ENCODE measurements around the gene SH2B2. TPM values are rescaled to one million over a fixed set of nuclear protein-coding genes. Genes with fewer than 3 reads are reported as not detected.

SH2B2 gene
- polyA plus RNA-seq, 1 donor from 2014 or later, result 27.3 TPM

- Histone ChIP-seq H4K20me1 (ENCODE audit: insufficient read depth) (no peaks in the 10 kb centered on the region), H3K4me2 (ENCODE audit: low read length) (no peak overlapping the region), H3K9ac (ENCODE audit: low read length) (no peak overlapping the region), H3K9me3 (ENCODE audit: low read length) (no peaks in the 10 kb centered on the region), H3K27ac (ENCODE audit: low read length) (no peak overlapping the region), H3F3A (ENCODE audit: insufficient read depth, low read length, poor library complexity, severe bottlenecking) (no peaks in the 10 kb centered on the region), H3K79me2 (replicated peaks; ENCODE audit: insufficient read depth, low read length) (no peaks in the 10 kb centered on the region), H3K27me3 (ENCODE audit: insufficient read depth, low read depth, low read length) (no peaks in the 10 kb centered on the region), H3K36me3 (ENCODE audit: insufficient read depth, low read length) (no peaks in the 10 kb centered on the region), H3K9me2 (ENCODE audit: insufficient read depth, low read length) (no peaks in the 10 kb centered on the region), H3K4me3 (ENCODE audit: low read length) (no peak overlapping the region), H2AFZ (ENCODE audit: low read depth, low read length) (no peak overlapping the region)
- TF ChIP-seq EP300 (conservative IDR thresholded peaks at IDR 0.05; ENCODE audit: poor library complexity, severe bottlenecking), result no peak
These were observed 13.5 kb upstream of the SH2B2 start for GRCh38 chr7:102272917-102273748.

GRCh38 chr7:102273749-102274712, 12.6 kb upstream of the SH2B2 start:
- no peaks in the 10 kb centered on the region for H3K36me3 ChIP-seq (ENCODE audit: insufficient read depth, low read length)
- no peak overlapping the region for H3K27ac ChIP-seq (ENCODE audit: low read length)
- no peak overlapping the region for H3K4me2 ChIP-seq (ENCODE audit: low read length)
- H3K79me2 ChIP-seq (replicated peaks; ENCODE audit: insufficient read depth, low read length), result no peaks in the 10 kb centered on the region
- H3F3A ChIP-seq (ENCODE audit: insufficient read depth, low read length, poor library complexity, severe bottlenecking), result no peaks in the 10 kb centered on the region
- no peak for TF ChIP-seq MXI1 (conservative IDR thresholded peaks at IDR 0.05; ENCODE audit: poor library complexity, severe bottlenecking)
- no peak for TF ChIP-seq REST (IDR thresholded peaks at IDR 0.05; ENCODE audit: borderline replicate concordance)
- no peak for TF ChIP-seq TAF1 (IDR thresholded peaks at IDR 0.05; ENCODE audit: low read depth)
- no peak for TF ChIP-seq EZH2 (IDR thresholded peaks at IDR 0.05; ENCODE audit: borderline replicate concordance, insufficient read depth, low read length, poor library complexity, severe bottlenecking)
- TF ChIP-seq POLR2AphosphoS5 (IDR thresholded peaks at IDR 0.05), result no peak
- TF ChIP-seq EP300 (conservative IDR thresholded peaks at IDR 0.05; ENCODE audit: poor library complexity, severe bottlenecking), result no peak
- TF ChIP-seq SMC3 (conservative IDR thresholded peaks at IDR 0.05; ENCODE audit: poor library complexity), result no peak
- TF ChIP-seq RAD21 (conservative IDR thresholded peaks at IDR 0.05), result no peak
- no peak for TF ChIP-seq CTCF (IDR thresholded peaks at IDR 0.05; ENCODE audit: poor library complexity, severe bottlenecking)
- H3K9me2 ChIP-seq (ENCODE audit: insufficient read depth, low read length), result no peaks in the 10 kb centered on the region
- no peaks in the 10 kb centered on the region for H4K20me1 ChIP-seq (ENCODE audit: insufficient read depth)
- no peaks in the 10 kb centered on the region for H3K27me3 ChIP-seq (ENCODE audit: insufficient read depth, low read depth, low read length)
- no peak overlapping the region for H3K4me3 ChIP-seq (ENCODE audit: low read length)
- no peaks in the 10 kb centered on the region for H3K9me3 ChIP-seq (ENCODE audit: low read length)
- H3K9ac ChIP-seq (ENCODE audit: low read length), result no peak overlapping the region
- H2AFZ ChIP-seq (ENCODE audit: low read depth, low read length), result no peak overlapping the region

Measured in neural cell (in vitro differentiated cells).